Fibroblast of villous mesenchyme (primary cell): ENCODE results near the gene STOX1. TPM values are rescaled to one million over a fixed set of nuclear protein-coding genes. Genes with fewer than 3 reads are reported as not detected.

Experiments
- DNase-seq: peaks from one replicate; pipeline ENCODE4 v3.0.0-alpha.2; 2010; ENCODE audit warnings: low read depth
- H3K4me3 ChIP-seq: 2 replicates; pipeline ENCODE4 v1.5.1; 2011; ENCODE audit warnings: low read depth, mild to moderate bottlenecking, low read length
- total RNA-seq: library from RNA; depleted of rRNA; stranded (reverse); fragments of >200 nt; gene quantifications from 2 replicates; pipeline ENCODE4 v1.2.3, GENCODE V29; 2012
- TF ChIP-seq, protein P1 (sequence below): IDR thresholded peaks from 2 replicates; pipeline ENCODE4 v1.5.1; 2012; ENCODE audit warnings: low read depth, mild to moderate bottlenecking, low read length; ENCODE audit not compliant: insufficient read depth

Gene STOX1
- total RNA-seq, 1 donor = under 0.01 TPM

DNA sequence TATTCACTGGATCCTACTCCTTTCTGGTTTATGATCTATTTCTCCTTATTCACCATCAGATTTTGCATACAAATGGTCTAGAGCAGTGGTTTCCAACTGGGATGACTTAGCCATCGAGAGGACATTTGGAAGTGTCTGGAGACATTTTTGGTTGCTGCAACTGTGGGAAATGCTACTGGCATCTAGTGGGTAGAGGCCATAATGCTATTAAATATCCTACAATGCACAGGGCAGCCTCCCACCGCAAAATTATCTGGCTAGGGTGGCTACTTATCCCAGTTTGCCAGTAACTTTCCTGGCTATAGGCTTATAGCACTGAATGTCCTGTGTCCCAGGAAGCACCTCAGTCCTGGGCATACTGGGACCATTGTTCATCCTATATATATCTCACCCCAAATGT is 52.3 kb downstream of the STOX1 start:
- TF ChIP-seq, protein P1, sequence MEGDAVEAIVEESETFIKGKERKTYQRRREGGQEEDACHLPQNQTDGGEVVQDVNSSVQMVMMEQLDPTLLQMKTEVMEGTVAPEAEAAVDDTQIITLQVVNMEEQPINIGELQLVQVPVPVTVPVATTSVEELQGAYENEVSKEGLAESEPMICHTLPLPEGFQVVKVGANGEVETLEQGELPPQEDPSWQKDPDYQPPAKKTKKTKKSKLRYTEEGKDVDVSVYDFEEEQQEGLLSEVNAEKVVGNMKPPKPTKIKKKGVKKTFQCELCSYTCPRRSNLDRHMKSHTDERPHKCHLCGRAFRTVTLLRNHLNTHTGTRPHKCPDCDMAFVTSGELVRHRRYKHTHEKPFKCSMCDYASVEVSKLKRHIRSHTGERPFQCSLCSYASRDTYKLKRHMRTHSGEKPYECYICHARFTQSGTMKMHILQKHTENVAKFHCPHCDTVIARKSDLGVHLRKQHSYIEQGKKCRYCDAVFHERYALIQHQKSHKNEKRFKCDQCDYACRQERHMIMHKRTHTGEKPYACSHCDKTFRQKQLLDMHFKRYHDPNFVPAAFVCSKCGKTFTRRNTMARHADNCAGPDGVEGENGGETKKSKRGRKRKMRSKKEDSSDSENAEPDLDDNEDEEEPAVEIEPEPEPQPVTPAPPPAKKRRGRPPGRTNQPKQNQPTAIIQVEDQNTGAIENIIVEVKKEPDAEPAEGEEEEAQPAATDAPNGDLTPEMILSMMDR = no peak
- no peak for DNase-seq
- H3K4me3 ChIP-seq = no peak overlapping the region

DNA sequence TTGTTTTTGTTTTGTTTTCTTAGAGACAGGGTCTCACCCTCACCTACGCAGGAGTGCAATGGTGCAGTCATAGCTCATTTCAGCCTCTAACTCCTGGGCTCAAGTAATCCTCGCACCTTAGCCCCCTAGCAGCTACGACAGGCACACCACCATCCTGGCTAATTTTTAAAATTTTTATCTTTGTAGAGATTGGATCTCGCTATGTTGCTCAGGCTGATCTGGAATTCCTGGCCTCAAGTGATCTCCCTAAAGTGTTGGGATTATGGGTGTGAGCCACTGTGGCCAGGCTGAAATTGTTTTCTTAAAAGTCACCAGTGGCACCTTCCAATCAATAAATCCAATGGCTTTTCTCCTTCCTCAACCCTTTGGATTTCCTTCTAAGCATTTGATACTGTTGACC is 52.9 kb downstream of the STOX1 start:
- H3K4me3 ChIP-seq = no peak overlapping the region
- TF ChIP-seq, protein P1 = no peak
- no peak for DNase-seq

DNA sequence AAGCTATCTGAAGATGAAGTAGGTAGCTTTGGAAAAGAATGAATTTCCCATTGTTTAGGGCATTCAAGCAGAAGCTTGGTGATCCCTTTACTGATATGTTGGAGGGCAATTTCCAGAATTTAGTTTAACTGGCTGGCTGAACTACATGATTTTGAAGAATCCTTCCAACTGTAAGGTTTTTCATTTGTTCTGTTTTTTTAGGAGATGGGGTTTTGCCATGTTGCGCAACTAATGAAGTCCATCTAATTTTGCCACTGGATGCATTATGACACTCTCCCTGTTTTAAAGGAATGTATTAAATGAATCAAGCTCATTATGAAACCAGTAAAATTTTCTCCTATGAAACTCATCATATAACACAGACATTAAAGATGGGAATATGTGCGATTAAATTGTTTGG is 67.7 kb downstream of the STOX1 start:
- H3K4me3 ChIP-seq = no peak overlapping the region
- TF ChIP-seq, protein P1 = no peak
- DNase-seq = no peak

DNA sequence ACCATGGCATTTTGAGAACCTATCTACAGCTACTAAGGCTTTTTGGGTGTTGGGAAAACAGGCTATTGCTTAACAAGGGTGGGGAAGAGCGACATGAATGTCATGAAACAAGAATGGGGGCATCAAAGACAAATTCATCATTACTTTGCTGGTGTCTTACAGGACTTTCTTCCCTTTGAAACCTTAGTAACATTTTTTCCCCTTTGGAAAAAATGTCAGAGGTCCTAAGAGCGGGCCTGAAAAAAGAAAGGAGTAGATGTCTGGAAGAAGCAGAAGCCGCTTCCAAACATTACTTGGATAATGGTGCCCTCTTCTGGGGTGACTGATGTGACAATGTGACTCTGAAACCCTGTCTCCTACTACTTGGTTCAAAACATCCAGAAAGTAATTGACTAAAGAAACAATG is 70.0 kb downstream of the STOX1 start:
- DNase-seq = peak; percentile 82
- no peak overlapping the region for H3K4me3 ChIP-seq
- TF ChIP-seq, protein P1 = peak; percentile 42

DNA sequence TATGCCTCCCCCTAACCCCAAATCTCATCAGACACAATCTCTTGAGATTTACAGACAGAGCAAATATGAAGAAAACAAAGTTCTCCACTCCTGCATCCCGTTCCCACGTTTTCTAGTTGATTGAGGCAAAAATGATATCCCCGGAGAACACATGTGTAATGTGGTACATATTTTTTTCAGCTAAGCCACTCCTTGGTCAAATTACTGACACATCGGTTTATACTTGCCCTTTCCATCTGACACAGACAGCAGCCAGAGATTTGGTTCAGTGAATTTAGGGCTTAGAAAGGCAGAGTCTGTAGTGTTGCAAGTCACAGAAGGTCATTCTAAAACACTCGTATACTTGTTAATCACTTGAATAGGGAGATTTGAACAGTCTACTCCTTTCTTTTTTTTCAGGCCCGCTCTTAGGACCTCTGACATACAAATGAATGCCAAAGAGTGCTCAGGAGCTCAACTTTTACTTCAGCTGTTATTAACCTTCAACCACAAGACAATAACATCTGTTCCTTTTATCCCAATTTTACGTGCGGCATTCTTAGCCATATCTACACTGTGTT is 71.9 kb downstream of the STOX1 start:
- no peak for DNase-seq
- TF ChIP-seq, protein P1 = no peak

DNA sequence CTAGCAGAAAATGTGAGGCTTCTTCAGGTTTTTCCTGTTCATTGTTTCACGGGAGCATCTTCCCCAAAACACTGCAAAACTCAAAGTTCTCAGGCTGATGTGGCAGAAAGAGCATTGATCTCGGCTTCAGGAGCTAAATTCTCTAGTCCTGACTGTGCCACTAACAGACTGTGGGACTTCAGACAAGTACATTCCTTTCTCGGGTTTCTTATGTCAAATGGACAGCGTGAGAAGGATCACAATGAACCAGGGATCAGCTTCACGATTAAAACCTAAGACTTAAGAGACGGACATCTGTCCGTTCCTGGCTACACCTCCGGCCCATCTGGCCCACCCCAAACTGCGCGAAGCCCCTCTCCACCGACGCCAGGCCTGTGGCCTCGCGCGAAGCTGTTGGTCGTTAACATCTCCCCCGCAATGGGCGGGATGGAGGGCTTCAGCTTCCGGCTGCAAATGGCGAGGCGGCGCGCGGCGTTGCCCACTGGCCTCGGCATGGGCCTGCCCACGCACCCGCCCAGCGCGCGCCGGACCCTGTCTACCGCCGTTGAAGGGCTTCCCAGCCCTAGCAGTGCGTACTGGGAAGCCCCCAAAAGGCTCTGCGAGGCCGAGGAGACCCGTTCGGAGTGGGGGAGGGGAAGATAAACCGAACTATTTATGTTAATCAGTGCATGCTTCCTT is 73.2 kb downstream of the STOX1 start:
- DNase-seq = peak; percentile 75
- peak overlapping the region; percentile 98 for H3K4me3 ChIP-seq
- TF ChIP-seq, protein P1 = no peak

More for the DNA sequence above, 71.9 kb downstream of the STOX1 start:
- no peak overlapping the region for H3K4me3 ChIP-seq
